Fibroblast of skin of left quadriceps (primary cell): ENCODE results near the gene ERP44.

Experiments
- DNase-seq, 2 experiments: peaks; one replicate each; pipeline ENCODE4 v3.0.0-alpha.2; 2013; ENCODE audit warnings: low read depth in 2 of 2

Gene ERP44

GRCh38 chr9:99947395-99947794 lies 151.4 kb downstream of the ERP44 start:
- no peak for DNase-seq

GRCh38 chr9:99936947-99937587 lies 161.7 kb downstream of the ERP44 start:
- no peak for DNase-seq

GRCh38 chr9:99931155-99931840 lies 167.5 kb downstream of the ERP44 start:
- no peak for DNase-seq

- no peak for DNase-seq
Measured at GRCh38 chr9:99929652-99930051, 169.1 kb downstream of the ERP44 start.
